GM12878 (cell line): Measurements from ENCODE around the gene MARCHF10. TPM values are rescaled to one million over a fixed set of nuclear protein-coding genes. Genes with fewer than 3 reads are reported as not detected.

Experiments used
- ATAC-seq: fragments of 200-7000 bp; cut with Tn5 transposase; 3 replicates; pipeline ENCODE4 v1.9.1; 2020; ENCODE audit warnings: mild to moderate bottlenecking, moderate library complexity
- BruUV-seq: library from RNA; stranded (reverse); fragments of 400-500 nt; replicated peaks from 2 replicates; lab custom pipeline; 2021; lab: Mats Ljungman, UMichigan
- CTCF ChIA-PET: fragments of 300-600 bp; sonication (Branson Sonifier 250); formaldehyde crosslinking; extraction: SDS; loops from one replicate; lab custom pipeline; 2021; ENCODE audit warnings: inconsistent platforms; lab: Yijun Ruan, JAX
- POLR2A ChIA-PET: fragments of 350-600 bp; formaldehyde crosslinking; extraction: SDS; loops from one replicate; lab custom pipeline; 2021; ENCODE audit warnings: inconsistent platforms; lab: Charles Lee
- RAD21 ChIA-PET: fragments of 300-600 bp; sonication (Branson Sonifier 250); formaldehyde crosslinking; loops from one replicate; lab custom pipeline; 2023; ENCODE audit warnings: antibody characterized with exemption; ENCODE audit not compliant: unreplicated experiment; lab: Charles Lee
- SMC1A ChIA-PET: fragments of 300-600 bp; sonication (Branson Sonifier 250); formaldehyde crosslinking; loops from one replicate; lab custom pipeline; 2023; ENCODE audit not compliant: unreplicated experiment, uncharacterized antibody; lab: Charles Lee
- DNase-seq: peaks from one replicate; pipeline ENCODE4 v3.0.0-alpha.2; 2011; ENCODE audit warnings: low read depth, low spot score
- FAIRE-seq: peaks from 3 replicates; lab custom pipeline; 2011; peaks lifted over from hg19 to GRCh38; lab: Jason Lieb, UNC
- H2AFZ ChIP-seq: 2 replicates; pipeline ENCODE4 v1.6.0; 2011; ENCODE audit warnings: low read depth, low read length, control low read depth; ENCODE audit not compliant: control insufficient read depth
- H3K27ac ChIP-seq: 2 replicates; pipeline ENCODE4 v1.5.1; 2011; ENCODE audit warnings: control low read depth; ENCODE audit not compliant: control insufficient read depth, insufficient read depth
- H3K27me3 ChIP-seq, 2 experiments: replicated peaks in 1 of 2; 2 replicates each; pipeline versions ENCODE4 v1.6.0 to v1.6.1; 2011; ENCODE audit warnings: low read length in 1 of 2; ENCODE audit not compliant: control insufficient read depth in 2 of 2, insufficient read depth in 2 of 2
- H3K36me3 ChIP-seq, 2 experiments: 2 replicates each; pipeline ENCODE4 v1.5.1; 2011; ENCODE audit warnings: low read length in 1 of 2; ENCODE audit not compliant: control insufficient read depth in 2 of 2, insufficient read depth in 2 of 2
- H3K4me1 ChIP-seq: 2 replicates; pipeline ENCODE4 v1.6.1; 2011; ENCODE audit warnings: mild to moderate bottlenecking, low read length, moderate library complexity, mixed read lengths; ENCODE audit not compliant: control insufficient read depth, insufficient read depth
- H3K4me2 ChIP-seq: 2 replicates; pipeline ENCODE4 v1.6.0; 2011; ENCODE audit warnings: control low read depth; ENCODE audit not compliant: control insufficient read depth, insufficient read depth
- H3K4me3 ChIP-seq: fragments of 200-600 bp; sonication (generic); 2 replicates; pipeline ENCODE4 v1.5.1; 2016
- H3K79me2 ChIP-seq: 2 replicates; pipeline ENCODE4 v1.6.0; 2011; ENCODE audit warnings: low read length; ENCODE audit not compliant: control insufficient read depth, insufficient read depth
- H3K9ac ChIP-seq: 2 replicates; pipeline ENCODE4 v1.8.0; 2011; ENCODE audit warnings: low read length, control low read depth, mixed read lengths; ENCODE audit not compliant: control insufficient read depth, insufficient read depth
- H3K9me3 ChIP-seq: replicated peaks from 3 replicates; pipeline ENCODE4 v1.5.1; 2011; ENCODE audit warnings: mild to moderate bottlenecking, low read length; ENCODE audit not compliant: control insufficient read depth, insufficient read depth
- H4K20me1 ChIP-seq: 2 replicates; pipeline ENCODE4 v1.6.0; 2011; ENCODE audit not compliant: control insufficient read depth, insufficient read depth
- BMI1 ChIP-seq: fragments of 450-650 bp; IDR thresholded peaks from 2 replicates; pipeline ENCODE4 v1.6.1; 2016; ENCODE audit warnings: mild to moderate bottlenecking, moderate library complexity, borderline replicate concordance
- DPF2 ChIP-seq: fragments of 450-650 bp; IDR thresholded peaks from 2 replicates; pipeline ENCODE4 v1.6.1; 2017; ENCODE audit warnings: mild to moderate bottlenecking
- EED ChIP-seq: sonication (generic); IDR thresholded peaks from 2 replicates; pipeline ENCODE4 v1.6.1; 2016; ENCODE audit warnings: antibody characterized with exemption, low read depth
- ESRRA ChIP-seq: IDR thresholded peaks from 2 replicates; pipeline ENCODE4 v1.6.1; 2012; ENCODE audit warnings: mild to moderate bottlenecking, low read length, improper control_type of control experiment
- FOXK2 ChIP-seq: fragments of 450-650 bp; IDR thresholded peaks from 2 replicates; pipeline ENCODE4 v1.6.1; 2017; ENCODE audit warnings: mild to moderate bottlenecking, moderate library complexity
- MEF2A ChIP-seq: IDR thresholded peaks from 2 replicates; pipeline ENCODE4 v1.6.1; 2011; ENCODE audit warnings: low read depth, mild to moderate bottlenecking, low read length, moderate library complexity; ENCODE audit not compliant: insufficient read depth
- WGBS: methylation state at CpG from one replicate; pipeline ENCODE4 v1.1.6; 2016; ENCODE audit warnings: low lambda C conversion rate; ENCODE audit not compliant: insufficient replicate concordance, insufficient coverage; ENCODE audit errors: missing lambda C conversion rate; 5-methylcytosine and 5-hydroxymethylcytosine counted together
- in situ Hi-C: fragments of 300-500 bp; cut with MboI; formaldehyde crosslinking; loops from 9 replicates; pipeline ENCODE4 v1.14.3; 2018; ENCODE audit warnings: mixed read lengths
- intact Hi-C: fragments of 100-400 bp; cut with micrococcal nuclease; formaldehyde crosslinking; loops from one replicate; pipeline ENCODE4 v1.14.2; 2022; ENCODE audit not compliant: unreplicated experiment
- polyA plus RNA-seq, 11 experiments: library from polyadenylated mRNA; depleted of rRNA in 4 of 11; unstranded in 6 of 11; stranded (reverse) in 5 of 11; fragments of >200 nt; fragmentation: Nextera tagmentation in 4 of 11; fragmentation: Illumina TruSeq in 1 of 11; extraction: Ambion mirVana in 4 of 11; extraction: Trizol in 1 of 11; gene quantifications; 1 replicate in 1 of 11; 2 replicates in 10 of 11; pipeline versions ENCODE4 v1.2.1 to v1.2.3, GENCODE V29; 2011 to 2016; ENCODE audit warnings: inconsistent platforms in 2 of 11, missing spikeins in 2 of 11, low read depth in 1 of 11
- total RNA-seq, 4 experiments: library from RNA; depleted of rRNA in 3 of 4; stranded (reverse); fragments of >200 nt in 3 of 4; fragmentation: Illumina TruSeq in 1 of 4; extraction: Trizol in 1 of 4; gene quantifications; 2 replicates each; pipeline versions ENCODE4 v1.2.1 to v1.2.3, GENCODE V29; 2013 to 2021
- TF ChIP-seq, protein P1 (sequence below): fragments of 450-650 bp; IDR thresholded peaks from 2 replicates; pipeline ENCODE4 v1.6.1; 2018; ENCODE audit warnings: borderline replicate concordance, mild to moderate bottlenecking; ENCODE audit not compliant: partially characterized antibody

MARCHF10 gene
- total and polyA plus RNA-seq, 10 of the 15 experiments (the other 5 are each of a cell fraction or from before 2014, with no cell fraction given), result 0.11 to 0.24 TPM; not detected in 8

DNA sequence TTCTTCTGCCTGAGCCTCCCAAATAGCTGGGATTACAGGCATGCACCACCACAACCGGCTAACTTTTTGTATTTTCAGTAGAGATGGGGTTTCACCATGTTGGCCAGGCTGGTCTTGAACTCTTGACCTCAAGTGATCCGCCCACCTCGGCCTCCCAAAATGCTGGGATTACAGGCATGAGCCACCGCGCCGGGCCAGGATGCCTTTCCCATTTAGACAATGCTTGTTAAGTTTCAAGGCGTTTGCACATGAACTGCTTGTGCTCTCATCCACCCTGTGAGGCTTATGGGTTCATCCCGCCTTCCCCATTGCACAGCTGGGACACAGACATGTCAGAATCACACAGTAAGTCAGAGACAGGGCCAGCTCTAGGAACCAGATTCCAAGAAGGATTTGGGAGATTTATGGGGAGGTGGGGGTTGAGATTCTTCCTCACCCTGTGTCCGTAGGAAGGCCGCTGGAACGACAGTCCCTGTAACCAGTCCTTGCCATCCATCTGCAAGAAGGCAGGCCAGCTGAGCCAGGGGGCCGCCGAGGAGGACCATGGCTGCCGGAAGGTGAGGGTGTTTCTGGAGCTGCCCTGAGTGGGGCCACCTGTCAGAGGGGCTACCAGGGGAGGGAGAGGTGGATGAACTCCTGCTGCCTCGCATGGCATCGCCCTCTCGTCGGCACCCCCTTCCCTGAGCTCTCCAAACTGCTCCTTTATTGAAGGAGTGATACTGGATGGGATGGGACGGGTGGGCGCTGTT, 134.3 kb downstream of the MARCHF10 start:
- no peak overlapping the region for H3K4me3 ChIP-seq
- H3K9me3 ChIP-seq, result no peaks in the 10 kb centered on the region
- no peak overlapping the region for H3K9ac ChIP-seq
- H3K27me3 ChIP-seq, result no peaks in the 10 kb centered on the region; a peak in 1 of 4 replicates
- H3K27ac ChIP-seq, result no peak overlapping the region
- no peak overlapping the region for H2AFZ ChIP-seq
- H3K36me3 ChIP-seq, result no peaks in the 10 kb centered on the region
- in situ Hi-C loops (no loop called here), intact Hi-C loops (no loop called here)
- no TSS peak for BruUV-seq
- DNase-seq, result no peak
- H3K4me2 ChIP-seq, result no peak overlapping the region
- peaks cover 2% of the 10 kb centered on the region; the same call in 1 of the 2 replicates for H4K20me1 ChIP-seq
- H3K4me1 ChIP-seq, result no peaks in the 10 kb centered on the region
- POLR2A ChIA-PET, result no interaction called here
- ATAC-seq, result no peak
- CTCF ChIA-PET, result interaction anchor here (0.6 to 3.7 kb wide), 4 partner anchors 8 to 1459 kb away, joined by 3 to 26 read pairs (median 5); no protein-coding TSS in a partner anchor
- WGBS, result 78% methylated on average over 20 of the region's 20 CpGs
- SMC1A ChIA-PET, result interaction anchor here (0.7 to 1.2 kb wide), 3 partner anchors 26 to 934 kb away, joined by 3 to 5 read pairs (median 4); no protein-coding TSS in a partner anchor
- RAD21 ChIA-PET, result interaction anchor here (0.7 to 1.2 kb wide), 2 partner anchors 27 to 297 kb away, joined by 3 read pairs; no protein-coding TSS in a partner anchor
- FAIRE-seq, result no peak
- no peaks in the 10 kb centered on the region for H3K79me2 ChIP-seq
- TF ChIP-seq EED (no peak), ESRRA (no peak), BMI1 (no peak), FOXK2 (no peak), DPF2 (no peak), MEF2A (no peak)
- TF ChIP-seq, protein P1, sequence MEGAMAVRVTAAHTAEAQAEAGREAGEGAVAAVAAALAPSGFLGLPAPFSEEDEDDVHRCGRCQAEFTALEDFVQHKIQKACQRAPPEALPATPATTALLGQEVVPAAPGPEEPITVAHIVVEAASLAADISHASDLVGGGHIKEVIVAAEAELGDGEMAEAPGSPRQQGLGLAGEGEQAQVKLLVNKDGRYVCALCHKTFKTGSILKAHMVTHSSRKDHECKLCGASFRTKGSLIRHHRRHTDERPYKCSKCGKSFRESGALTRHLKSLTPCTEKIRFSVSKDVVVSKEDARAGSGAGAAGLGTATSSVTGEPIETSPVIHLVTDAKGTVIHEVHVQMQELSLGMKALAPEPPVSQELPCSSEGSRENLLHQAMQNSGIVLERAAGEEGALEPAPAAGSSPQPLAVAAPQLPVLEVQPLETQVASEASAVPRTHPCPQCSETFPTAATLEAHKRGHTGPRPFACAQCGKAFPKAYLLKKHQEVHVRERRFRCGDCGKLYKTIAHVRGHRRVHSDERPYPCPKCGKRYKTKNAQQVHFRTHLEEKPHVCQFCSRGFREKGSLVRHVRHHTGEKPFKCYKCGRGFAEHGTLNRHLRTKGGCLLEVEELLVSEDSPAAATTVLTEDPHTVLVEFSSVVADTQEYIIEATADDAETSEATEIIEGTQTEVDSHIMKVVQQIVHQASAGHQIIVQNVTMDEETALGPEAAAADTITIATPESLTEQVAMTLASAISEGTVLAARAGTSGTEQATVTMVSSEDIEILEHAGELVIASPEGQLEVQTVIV, result no peak
